WTC11 (cell line): ENCODE results near the gene BLOC1S3. TPM values are rescaled to one million over a fixed set of nuclear protein-coding genes. Genes with fewer than 3 reads are reported as not detected.

Experiments used
- ATAC-seq: fragments of 200-7000 bp; cut with Tn5 transposase; 2 replicates; pipeline ENCODE4 v1.10.0; 2021; ENCODE audit warnings: mild to moderate bottlenecking, moderate library complexity
- CTCF ChIA-PET: fragments of 300-600 bp; sonication (Branson Sonifier 250); formaldehyde crosslinking; loops from one replicate; lab custom pipeline; 2021; ENCODE audit warnings: antibody characterized with exemption; lab: Charles Lee
- POLR2A ChIA-PET: fragments of 350-600 bp; sonication (Branson Sonifier 250); formaldehyde crosslinking; loops from one replicate; lab custom pipeline; 2021; ENCODE audit warnings: antibody characterized with exemption; lab: Charles Lee
- DNase-seq: peaks from one replicate; pipeline ENCODE4 v3.0.0; 2021; ENCODE audit warnings: low spot score
- H3K27ac Mint-ChIP-seq: 2 replicates; pipeline ENCODE4 v1.8.0; 2021; ENCODE audit warnings: mixed read lengths
- H3K27me3 Mint-ChIP-seq: 2 replicates; pipeline ENCODE4 v1.8.0; 2021; ENCODE audit warnings: low read depth, mild to moderate bottlenecking, moderate library complexity, mixed read lengths
- H3K36me3 Mint-ChIP-seq: 2 replicates; pipeline ENCODE4 v1.8.0; 2021; ENCODE audit warnings: mixed read lengths
- H3K4me1 Mint-ChIP-seq: 2 replicates; pipeline ENCODE4 v1.8.0; 2022; ENCODE audit warnings: mixed read lengths
- H3K4me3 Mint-ChIP-seq: 2 replicates; pipeline ENCODE4 v1.8.0; 2021; ENCODE audit warnings: mild to moderate bottlenecking, moderate library complexity, mixed read lengths
- H3K9me3 Mint-ChIP-seq: 2 replicates; pipeline ENCODE4 v1.8.0; 2021; ENCODE audit warnings: mixed read lengths
- AFF4 ChIP-seq: sonication (generic); formaldehyde crosslinking; IDR thresholded peaks from 2 replicates; pipeline ENCODE4 v1.8.1; 2023; ENCODE audit warnings: mild to moderate bottlenecking, missing genetic modification reagents, borderline replicate concordance
- ATF2 ChIP-seq: sonication (generic); formaldehyde crosslinking; IDR thresholded peaks from 2 replicates; pipeline ENCODE4 v1.8.1; 2022; ENCODE audit warnings: low read depth, missing genetic modification reagents, borderline replicate concordance
- ATF3 ChIP-seq: sonication (generic); formaldehyde crosslinking; conservative IDR thresholded peaks from 2 replicates; pipeline ENCODE4 v1.8.1; 2022; ENCODE audit warnings: mild to moderate bottlenecking, missing genetic modification reagents
- CREB1 ChIP-seq: sonication (generic); formaldehyde crosslinking; IDR thresholded peaks from 2 replicates; pipeline ENCODE4 v1.8.0; 2023; ENCODE audit warnings: mild to moderate bottlenecking, missing genetic modification reagents
- E2F4 ChIP-seq: sonication (generic); formaldehyde crosslinking; IDR thresholded peaks from 2 replicates; pipeline ENCODE4 v1.8.1; 2022; ENCODE audit warnings: low read depth, mild to moderate bottlenecking, moderate library complexity, missing genetic modification reagents, borderline replicate concordance
- EMX1 ChIP-seq: fragments of 250-450 bp; sonication (Bioruptor Pico); IDR thresholded peaks from 2 replicates; pipeline ENCODE4 v1.8.0; 2021; ENCODE audit warnings: mild to moderate bottlenecking
- ETV6 ChIP-seq: sonication (generic); formaldehyde crosslinking; IDR thresholded peaks from 2 replicates; pipeline ENCODE4 v1.8.1; 2022; ENCODE audit warnings: mild to moderate bottlenecking, missing genetic modification reagents
- FOXJ3 ChIP-seq: sonication (generic); formaldehyde crosslinking; IDR thresholded peaks from 2 replicates; pipeline ENCODE4 v1.9.0; 2021; ENCODE audit warnings: missing genetic modification reagents, mild to moderate bottlenecking, borderline replicate concordance
- FOXK1 ChIP-seq: sonication (generic); formaldehyde crosslinking; IDR thresholded peaks from 2 replicates; pipeline ENCODE4 v1.8.0; 2022; ENCODE audit warnings: mild to moderate bottlenecking, moderate library complexity, missing genetic modification reagents
- FOXP1 ChIP-seq: sonication (generic); formaldehyde crosslinking; IDR thresholded peaks from 2 replicates; pipeline ENCODE4 v1.8.0; 2022; ENCODE audit warnings: missing genetic modification reagents, mild to moderate bottlenecking, moderate library complexity, borderline replicate concordance
- FOXP4 ChIP-seq: sonication (generic); formaldehyde crosslinking; IDR thresholded peaks from 2 replicates; pipeline ENCODE4 v1.8.0; 2022; ENCODE audit warnings: mild to moderate bottlenecking, missing genetic modification reagents
- GABPB1 ChIP-seq: sonication (generic); formaldehyde crosslinking; IDR thresholded peaks from 2 replicates; pipeline ENCODE4 v1.8.1; 2023; ENCODE audit warnings: mild to moderate bottlenecking, missing genetic modification reagents
- IRF2 ChIP-seq: sonication (generic); formaldehyde crosslinking; IDR thresholded peaks from 2 replicates; pipeline ENCODE4 v1.8.0; 2022; ENCODE audit warnings: low read depth, missing genetic modification reagents, borderline replicate concordance
- MLX ChIP-seq: sonication (generic); formaldehyde crosslinking; IDR thresholded peaks from 2 replicates; pipeline ENCODE4 v1.8.1; 2023; ENCODE audit warnings: mild to moderate bottlenecking, missing genetic modification reagents, moderate library complexity
- MYBL2 ChIP-seq: sonication (generic); formaldehyde crosslinking; IDR thresholded peaks from 2 replicates; pipeline ENCODE4 v1.8.1; 2023; ENCODE audit warnings: mild to moderate bottlenecking, moderate library complexity, missing genetic modification reagents
- NFE2L1 ChIP-seq: sonication (generic); formaldehyde crosslinking; IDR thresholded peaks from 2 replicates; pipeline ENCODE4 v1.8.1; 2023; ENCODE audit warnings: missing genetic modification reagents
- NFYB ChIP-seq: sonication (generic); formaldehyde crosslinking; conservative IDR thresholded peaks from 2 replicates; pipeline ENCODE4 v1.8.0; 2022; ENCODE audit warnings: low read depth, missing genetic modification reagents
- NR3C1 ChIP-seq: sonication (generic); formaldehyde crosslinking; conservative IDR thresholded peaks from 2 replicates; pipeline ENCODE4 v1.8.1; 2023; ENCODE audit warnings: low read depth, mild to moderate bottlenecking, missing genetic modification reagents
- RELA ChIP-seq: sonication (generic); formaldehyde crosslinking; IDR thresholded peaks from 2 replicates; pipeline ENCODE4 v1.8.1; 2022; ENCODE audit warnings: missing genetic modification reagents, mild to moderate bottlenecking, borderline replicate concordance
- SMAD4 ChIP-seq: sonication (generic); formaldehyde crosslinking; IDR thresholded peaks from 2 replicates; pipeline ENCODE4 v1.8.0; 2022; ENCODE audit warnings: mild to moderate bottlenecking, missing genetic modification reagents
- SP1 ChIP-seq: sonication (generic); formaldehyde crosslinking; conservative IDR thresholded peaks from 2 replicates; pipeline ENCODE4 v1.8.1; 2022; ENCODE audit warnings: missing genetic modification reagents
- TCF7 ChIP-seq: sonication (generic); formaldehyde crosslinking; IDR thresholded peaks from 2 replicates; pipeline ENCODE4 v1.8.0; 2022; ENCODE audit warnings: mild to moderate bottlenecking, low read depth, missing genetic modification reagents, moderate library complexity
- ZBTB43 ChIP-seq: sonication (generic); formaldehyde crosslinking; IDR thresholded peaks from 2 replicates; pipeline ENCODE4 v1.8.1; 2023; ENCODE audit warnings: mild to moderate bottlenecking, missing genetic modification reagents
- ZNF121 ChIP-seq: sonication (generic); formaldehyde crosslinking; IDR thresholded peaks from 2 replicates; pipeline ENCODE4 v1.8.0; 2023; ENCODE audit warnings: missing genetic modification reagents
- ZNF138 ChIP-seq: sonication (generic); formaldehyde crosslinking; conservative IDR thresholded peaks from 2 replicates; pipeline ENCODE4 v1.8.1; 2022; ENCODE audit warnings: mild to moderate bottlenecking, moderate library complexity, missing genetic modification reagents
- ZNF396 ChIP-seq: fragments of 250-450 bp; sonication (Bioruptor Pico); IDR thresholded peaks from 2 replicates; pipeline ENCODE4 v1.8.0; 2021; ENCODE audit warnings: mild to moderate bottlenecking, moderate library complexity, borderline replicate concordance
- ZNF423 ChIP-seq: fragments of 250-450 bp; sonication (Bioruptor Pico); IDR thresholded peaks from 2 replicates; pipeline ENCODE4 v2.1.2; 2022; ENCODE audit warnings: mild to moderate bottlenecking, moderate library complexity
- total RNA-seq: library from RNA; stranded (reverse); gene quantifications from 3 replicates; pipeline ENCODE4 v1.2.3, GENCODE V29; 2021

BLOC1S3 gene
- total RNA-seq, 1 experiment from 2014 or later: 10.0 TPM

- peak; percentile 68 for ATAC-seq
- H3K27ac Mint-ChIP-seq: no peak overlapping the region
- TF ChIP-seq ZBTB43 (CRISPR knock-in tag): peak; percentile 82; the same call in 1 of the 2 replicates
- no peak for TF ChIP-seq EMX1
- peak; percentile 93 for TF ChIP-seq FOXP1 (CRISPR knock-in tag)
- peak; percentile 71 for TF ChIP-seq NFE2L1
- TF ChIP-seq MLX (CRISPR knock-in tag): no peak
- peak; percentile 88; the same call in 1 of the 2 replicates for TF ChIP-seq TCF7 (CRISPR knock-in tag)
- TF ChIP-seq ZNF138 (CRISPR knock-in tag): no peak
- TF ChIP-seq ETV6 (CRISPR knock-in tag): peak; percentile 6; the same call in 1 of the 2 replicates
- peak; percentile 74; the same call in 1 of the 2 replicates for TF ChIP-seq AFF4 (CRISPR knock-in tag)
- TF ChIP-seq MYBL2 (CRISPR knock-in tag): peak; percentile 83
- TF ChIP-seq NR3C1 (CRISPR knock-in tag): peak; percentile 87; the same call in 1 of the 2 replicates
- no peak for TF ChIP-seq GABPB1 (CRISPR knock-in tag)
- TF ChIP-seq FOXP4: peak; percentile 81
- TF ChIP-seq ZNF121: 0 out of 2 replicates have a peak, but pooled peaks have one; percentile 3
- peak; percentile 73; the same call in 1 of the 2 replicates for TF ChIP-seq ATF3 (CRISPR knock-in tag)
- TF ChIP-seq FOXK1: peak; percentile 34; the same call in 1 of the 2 replicates
- TF ChIP-seq CREB1 (CRISPR knock-in tag): peak; percentile 70; the same call in 1 of the 2 replicates
- TF ChIP-seq ATF2 (CRISPR knock-in tag): no peak
- peak; percentile 28; the same call in 1 of the 2 replicates for TF ChIP-seq NFYB (CRISPR knock-in tag)
- TF ChIP-seq IRF2 (CRISPR knock-in tag): no peak
- TF ChIP-seq ZNF396: no peak
- TF ChIP-seq SP1 (CRISPR knock-in tag): peak; percentile 85
- no peak for TF ChIP-seq FOXJ3 (CRISPR knock-in tag)
- peak; percentile 77; the same call in 1 of the 2 replicates for TF ChIP-seq RELA
- TF ChIP-seq SMAD4 (CRISPR knock-in tag): no peak
- peak; percentile 96 for TF ChIP-seq ZNF423 (CRISPR knock-in tag)
- peak; percentile 32; the same call in 1 of the 2 replicates for TF ChIP-seq E2F4 (CRISPR knock-in tag)
Observed at GRCh38 chr19:45153339-45154063, 25.1 kb upstream of the BLOC1S3 start.

More at GRCh38 chr19:45153339-45154063, 25.1 kb upstream of the BLOC1S3 start:
- Mint-ChIP-seq H3K4me1 (peaks cover 15% of the 10 kb centered on the region), H3K27me3 (peaks cover 63% of the 10 kb centered on the region), H3K36me3 (no peaks in the 10 kb centered on the region), H3K4me3 (peak overlapping the region; percentile 68), H3K9me3 (no peaks in the 10 kb centered on the region)
- ChIA-PET CTCF (interaction anchor here (0.6 to 3.4 kb wide), 15 partner anchors 9 to 185 kb away, joined by 3 to 21 read pairs (median 8); partner anchors contain the start of genes BLOC1S3 and TRAPPC6A), POLR2A (no interaction called here)
- DNase-seq: peak; percentile 78
